Ascending aorta (tissue), 2 donors: ENCODE results near the gene ITSN1. TPM values are rescaled to one million over a fixed set of nuclear protein-coding genes. Genes with fewer than 3 reads are reported as not detected.
"Not testable (repeated sequence)": the region's sequence is repeated elsewhere in the genome, so short reads cannot be mapped to it uniquely, and the experiment has no call there.

Experiments used
- DNase-seq, 2 donors: peaks; one replicate each; pipeline ENCODE4 v3.0.0-alpha.2; 2019; ENCODE audit warnings: low spot score in 2 of 2
- H3K27ac ChIP-seq, 2 donors: fragments of 200-600 bp; sonication (generic); one replicate each; pipeline ENCODE4 v1.5.1; 2016 to 2017; ENCODE audit warnings: mild to moderate bottlenecking in 1 of 2
- H3K27me3 ChIP-seq: fragments of 200-600 bp; sonication (generic); one replicate; pipeline ENCODE4 v1.5.1; 2017
- H3K36me3 ChIP-seq, 2 donors: fragments of 200-600 bp; sonication (generic); one replicate each; pipeline ENCODE4 v1.5.1; 2016
- H3K4me1 ChIP-seq, 2 donors: fragments of 200-600 bp; sonication (generic); one replicate each; pipeline ENCODE4 v1.5.1; 2016 to 2017; ENCODE audit warnings: mild to moderate bottlenecking in 1 of 2
- H3K4me3 ChIP-seq, 2 donors: fragments of 200-600 bp; sonication (generic); one replicate each; pipeline ENCODE4 v1.5.1; 2016 to 2017; ENCODE audit warnings: mild to moderate bottlenecking in 1 of 2
- H3K9me3 ChIP-seq, 2 donors: fragments of 200-600 bp; sonication (generic); one replicate each; pipeline ENCODE4 v1.5.1; 2016
- intact Hi-C: fragments of 100-400 bp; cut with DNase I; formaldehyde crosslinking; loops from one replicate; pipeline ENCODE4 v1.15.1; 2023
- total RNA-seq: library from RNA; depleted of rRNA; stranded (reverse); fragments of >200 nt; gene quantifications from one replicate; pipeline ENCODE4 v1.1.0, GENCODE V29; 2016
- TF ChIP-seq, protein P1 (sequence below), 3 experiments: fragments of 200-600 bp in 2 of 3; fragments of 450-650 bp in 1 of 3; sonication (generic) in 2 of 3; IDR thresholded peaks; one replicate each; pipeline ENCODE4 v1.5.1; 2016 to 2019; ENCODE audit warnings: antibody characterized with exemption in 3 of 3, mild to moderate bottlenecking in 1 of 3, moderate library complexity in 1 of 3

The ITSN1 gene
- total RNA-seq, 1 donor from 2014 or later: 95.0 TPM

GRCh38 chr21:33787431-33787830 lies 145.1 kb downstream of the ITSN1 start:
- Histone ChIP-seq H3K36me3 (peaks cover 0 to 9% of the 10 kb centered on the region in 2 donors), H3K27me3 (no peaks in the 10 kb centered on the region), H3K27ac (no peak overlapping the region), H3K4me3 (no peak overlapping the region), H3K4me1 (no peaks in the 10 kb centered on the region), H3K9me3 (no peaks in the 10 kb centered on the region)
- TF ChIP-seq, protein P1, sequence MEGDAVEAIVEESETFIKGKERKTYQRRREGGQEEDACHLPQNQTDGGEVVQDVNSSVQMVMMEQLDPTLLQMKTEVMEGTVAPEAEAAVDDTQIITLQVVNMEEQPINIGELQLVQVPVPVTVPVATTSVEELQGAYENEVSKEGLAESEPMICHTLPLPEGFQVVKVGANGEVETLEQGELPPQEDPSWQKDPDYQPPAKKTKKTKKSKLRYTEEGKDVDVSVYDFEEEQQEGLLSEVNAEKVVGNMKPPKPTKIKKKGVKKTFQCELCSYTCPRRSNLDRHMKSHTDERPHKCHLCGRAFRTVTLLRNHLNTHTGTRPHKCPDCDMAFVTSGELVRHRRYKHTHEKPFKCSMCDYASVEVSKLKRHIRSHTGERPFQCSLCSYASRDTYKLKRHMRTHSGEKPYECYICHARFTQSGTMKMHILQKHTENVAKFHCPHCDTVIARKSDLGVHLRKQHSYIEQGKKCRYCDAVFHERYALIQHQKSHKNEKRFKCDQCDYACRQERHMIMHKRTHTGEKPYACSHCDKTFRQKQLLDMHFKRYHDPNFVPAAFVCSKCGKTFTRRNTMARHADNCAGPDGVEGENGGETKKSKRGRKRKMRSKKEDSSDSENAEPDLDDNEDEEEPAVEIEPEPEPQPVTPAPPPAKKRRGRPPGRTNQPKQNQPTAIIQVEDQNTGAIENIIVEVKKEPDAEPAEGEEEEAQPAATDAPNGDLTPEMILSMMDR (IDR thresholded peaks at IDR 0.05): no peak
- intact Hi-C loops: no loop called here
- DNase-seq: no peak

GRCh38 chr21:33788438-33788837 lies 146.1 kb downstream of the ITSN1 start:
- DNase-seq, H3K27ac ChIP-seq, H3K9me3 ChIP-seq, H3K27me3 ChIP-seq, H3K4me3 ChIP-seq, H3K4me1 ChIP-seq, H3K36me3 ChIP-seq, intact Hi-C loops: not testable (repeated sequence)

- Histone ChIP-seq H3K9me3 (no peaks in the 10 kb centered on the region), H3K4me1 (no peaks in the 10 kb centered on the region), H3K4me3 (no peak overlapping the region), H3K36me3 (peaks cover 7 to 16% of the 10 kb centered on the region in 2 donors), H3K27ac (no peak overlapping the region), H3K27me3 (no peaks in the 10 kb centered on the region)
- intact Hi-C loops: no loop called here
- no peak for DNase-seq
- TF ChIP-seq, protein P1 (IDR thresholded peaks at IDR 0.05): no peak
Observed at GRCh38 chr21:33789697-33790096, 147.4 kb downstream of the ITSN1 start.

- intact Hi-C loops: no loop called here
- H3K4me1 ChIP-seq: no peaks in the 10 kb centered on the region
- H3K9me3 ChIP-seq: no peaks in the 10 kb centered on the region
- no peak overlapping the region for H3K4me3 ChIP-seq
- H3K36me3 ChIP-seq: peaks cover 10 to 23% of the 10 kb centered on the region in 2 donors
- no peak for DNase-seq
- TF ChIP-seq, protein P1 (IDR thresholded peaks at IDR 0.05): no peak
- no peak overlapping the region for H3K27ac ChIP-seq
- H3K27me3 ChIP-seq: no peaks in the 10 kb centered on the region
Observed at GRCh38 chr21:33791073-33791472, 148.8 kb downstream of the ITSN1 start.

DNA sequence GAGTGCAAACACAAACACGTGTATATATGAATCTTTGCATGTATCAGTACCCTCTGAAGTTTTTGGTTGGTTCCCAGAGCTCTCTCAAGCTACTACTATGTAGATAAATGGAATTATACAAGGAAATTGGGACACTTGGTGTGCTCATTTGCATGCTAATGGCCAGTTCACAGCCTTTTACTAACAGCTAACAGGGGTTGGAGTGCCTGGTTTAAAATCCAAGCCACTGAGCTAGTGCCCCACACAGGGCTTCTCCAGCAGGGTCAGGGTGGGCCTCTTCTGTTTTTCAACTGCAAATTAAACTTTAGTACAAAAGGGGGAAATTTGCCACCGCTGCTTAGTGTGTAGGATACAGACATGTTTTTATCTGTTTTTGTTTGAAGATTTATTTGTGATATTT lies 152.3 kb downstream of the ITSN1 start:
- Histone ChIP-seq H3K27ac (no peak overlapping the region), H3K9me3 (no peaks in the 10 kb centered on the region), H3K4me1 (no peaks in the 10 kb centered on the region), H3K27me3 (no peaks in the 10 kb centered on the region), H3K4me3 (no peak overlapping the region), H3K36me3 (peaks cover 17 to 24% of the 10 kb centered on the region in 2 donors)
- DNase-seq: no peak
- TF ChIP-seq, protein P1 (IDR thresholded peaks at IDR 0.05): no peak
- intact Hi-C loops: no loop called here

DNA sequence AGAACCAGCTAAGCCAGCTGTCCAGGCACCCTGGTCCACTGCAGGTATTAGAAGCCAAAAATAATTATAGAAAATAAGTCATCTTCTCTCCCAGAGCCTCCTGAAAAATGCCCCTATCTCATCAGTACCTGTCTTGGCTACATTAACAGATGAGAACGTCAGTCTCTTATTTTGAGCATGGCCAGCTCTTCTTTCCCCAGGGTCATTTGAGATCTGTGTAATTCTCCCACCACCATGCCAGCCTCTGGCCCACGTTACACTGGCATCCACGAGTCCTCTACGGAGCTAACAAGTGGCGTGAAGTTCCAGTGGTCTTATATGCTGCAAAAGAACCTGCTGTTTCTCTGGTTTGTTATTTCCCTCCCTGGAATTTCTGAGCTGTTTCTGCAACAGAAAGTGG lies 155.3 kb downstream of the ITSN1 start:
- Histone ChIP-seq H3K9me3 (no peaks in the 10 kb centered on the region), H3K4me3 (no peak overlapping the region), H3K27ac (no peak overlapping the region), H3K36me3 (peaks cover 17 to 24% of the 10 kb centered on the region in 2 donors), H3K27me3 (no peaks in the 10 kb centered on the region), H3K4me1 (peaks cover 0 to 7% of the 10 kb centered on the region in 2 donors)
- TF ChIP-seq, protein P1 (IDR thresholded peaks at IDR 0.05): no peak
- DNase-seq: no peak
- intact Hi-C loops: no loop called here
